Natural killer cell treated with Interleukin-12 subunit alpha and Interleukin-12 subunit beta and Interleukin-15 and Interleukin-18, amount 100 ng/mL, for 72 hours (primary cell): ENCODE data around the gene GALE. TPM values are rescaled to one million over a fixed set of nuclear protein-coding genes. Genes with fewer than 3 reads are reported as not detected.

Source experiments
- ATAC-seq, 2 donors: fragments of 150-1000 bp; cut with Tn5 transposase in 1 of 2; sonication (Bioruptor Pico), chemical (Tn5 transposase) in 1 of 2; 2 replicates each; pipeline ENCODE4 v1.10.0; 2021
- DNase-seq: peaks from one replicate; pipeline ENCODE4 v3.0.0; 2022; ENCODE audit warnings: low spot score
- H3K27ac Mint-ChIP-seq, 2 donors: 1 replicate in 1 of 2; 2 replicates in 1 of 2; pipeline ENCODE4 v1.8.0; 2022; ENCODE audit warnings: mixed read lengths in 2 of 2, mild to moderate bottlenecking in 1 of 2, moderate library complexity in 1 of 2
- H3K27me3 Mint-ChIP-seq, 2 donors: 1 replicate in 1 of 2; 2 replicates in 1 of 2; pipeline ENCODE4 v1.8.0; 2022; ENCODE audit warnings: mixed read lengths in 2 of 2
- H3K36me3 Mint-ChIP-seq: one replicate; pipeline ENCODE4 v1.8.0; 2022; ENCODE audit warnings: mixed read lengths
- H3K4me1 Mint-ChIP-seq, 2 donors: 1 replicate in 1 of 2; 2 replicates in 1 of 2; pipeline ENCODE4 v1.8.0; 2022; ENCODE audit warnings: low read depth in 2 of 2, mixed read lengths in 2 of 2, mild to moderate bottlenecking in 1 of 2
- H3K4me3 Mint-ChIP-seq: one replicate; pipeline ENCODE4 v1.8.0; 2022; ENCODE audit warnings: mixed read lengths
- H3K9me3 Mint-ChIP-seq: 2 replicates; pipeline ENCODE4 v1.8.0; 2022; ENCODE audit warnings: mixed read lengths
- total RNA-seq, 2 donors: library from RNA; stranded (reverse); gene quantifications; one replicate each; pipeline ENCODE4 v1.2.3, GENCODE V29; 2022

GALE gene
- total RNA-seq, 2 donors from 2014 or later, result 54.3 to 68.1 TPM

- Mint-ChIP-seq H3K27me3 (no peaks in the 10 kb centered on the region), H3K4me1 (peaks cover 8 to 14% of the 10 kb centered on the region in 2 donors), H3K27ac (no peak overlapping the region), H3K4me3 (no peak overlapping the region), H3K36me3 (no peaks in the 10 kb centered on the region), H3K9me3 (no peaks in the 10 kb centered on the region)
- DNase-seq, result no peak
- no peak for ATAC-seq
Measured at GRCh38 chr1:23774174-23774880, 26.2 kb downstream of the GALE start.

- ATAC-seq, result no peak
- Mint-ChIP-seq H3K4me1 (peaks cover 4 to 7% of the 10 kb centered on the region in 2 donors), H3K27ac (no peak overlapping the region), H3K4me3 (no peak overlapping the region), H3K27me3 (no peaks in the 10 kb centered on the region), H3K36me3 (no peaks in the 10 kb centered on the region), H3K9me3 (no peaks in the 10 kb centered on the region)
- DNase-seq, result no peak
Measured at GRCh38 chr1:23772854-23773242, 27.7 kb downstream of the GALE start.

GRCh38 chr1:23772049-23772853 is 28.3 kb downstream of the GALE start:
- Mint-ChIP-seq H3K4me3 (no peak overlapping the region), H3K4me1 (peaks cover 4 to 7% of the 10 kb centered on the region in 2 donors), H3K27me3 (no peaks in the 10 kb centered on the region), H3K9me3 (no peaks in the 10 kb centered on the region), H3K27ac (no peak overlapping the region), H3K36me3 (no peaks in the 10 kb centered on the region)
- ATAC-seq (peak; percentile 88 to 93), DNase-seq (peak; percentile 88)

GRCh38 chr1:23768733-23769132 is 31.8 kb downstream of the GALE start:
- H3K4me3 Mint-ChIP-seq, result no peak overlapping the region
- ATAC-seq (no peak), DNase-seq (no peak)
- H3K4me1 Mint-ChIP-seq, result no peaks in the 10 kb centered on the region
- H3K9me3 Mint-ChIP-seq, result no peaks in the 10 kb centered on the region
- H3K27me3 Mint-ChIP-seq, result no peaks in the 10 kb centered on the region
- H3K36me3 Mint-ChIP-seq, result no peaks in the 10 kb centered on the region
- H3K27ac Mint-ChIP-seq, result no peak overlapping the region

GRCh38 chr1:23763041-23763577 is 37.4 kb downstream of the GALE start:
- H3K4me1 Mint-ChIP-seq, result peaks cover 0 to 3% of the 10 kb centered on the region in 2 donors
- no peaks in the 10 kb centered on the region for H3K9me3 Mint-ChIP-seq
- H3K4me3 Mint-ChIP-seq, result no peak overlapping the region
- no peak overlapping the region for H3K27ac Mint-ChIP-seq
- ATAC-seq (no peak), DNase-seq (no peak)
- peaks cover 5% of the 10 kb centered on the region for H3K36me3 Mint-ChIP-seq
- no peaks in the 10 kb centered on the region for H3K27me3 Mint-ChIP-seq

- ATAC-seq (no peak), DNase-seq (no peak)
- Mint-ChIP-seq H3K27me3 (no peaks in the 10 kb centered on the region), H3K9me3 (no peaks in the 10 kb centered on the region), H3K27ac (no peak overlapping the region), H3K4me3 (no peak overlapping the region), H3K36me3 (peaks cover 17% of the 10 kb centered on the region), H3K4me1 (peaks cover 0 to 3% of the 10 kb centered on the region in 2 donors)
Measured at GRCh38 chr1:23759277-23759676, 41.3 kb downstream of the GALE start.

GRCh38 chr1:23757812-23758211 is 42.7 kb downstream of the GALE start:
- Mint-ChIP-seq H3K4me1 (peaks cover 0 to 3% of the 10 kb centered on the region in 2 donors), H3K27ac (no peak overlapping the region), H3K4me3 (no peak overlapping the region), H3K27me3 (no peaks in the 10 kb centered on the region), H3K9me3 (no peaks in the 10 kb centered on the region), H3K36me3 (peaks cover 29% of the 10 kb centered on the region)
- ATAC-seq, result no peak
- no peak for DNase-seq

GRCh38 chr1:23756676-23757075 is 43.9 kb downstream of the GALE start:
- H3K4me1 Mint-ChIP-seq, result peaks cover 0 to 3% of the 10 kb centered on the region in 2 donors
- no peaks in the 10 kb centered on the region for H3K27me3 Mint-ChIP-seq
- peaks cover 31% of the 10 kb centered on the region for H3K36me3 Mint-ChIP-seq
- ATAC-seq (no peak), DNase-seq (no peak)
- H3K27ac Mint-ChIP-seq, result no peak overlapping the region
- H3K4me3 Mint-ChIP-seq, result no peak overlapping the region
- no peaks in the 10 kb centered on the region for H3K9me3 Mint-ChIP-seq

GRCh38 chr1:23752909-23753308 is 47.6 kb downstream of the GALE start:
- Mint-ChIP-seq H3K27me3 (no peaks in the 10 kb centered on the region), H3K9me3 (no peaks in the 10 kb centered on the region), H3K27ac (no peak overlapping the region), H3K4me3 (no peak overlapping the region), H3K36me3 (peaks cover 38% of the 10 kb centered on the region), H3K4me1 (peaks cover 20 to 24% of the 10 kb centered on the region in 2 donors)
- ATAC-seq (no peak), DNase-seq (no peak)

- Mint-ChIP-seq H3K27ac (no peak overlapping the region), H3K36me3 (peaks cover 43% of the 10 kb centered on the region), H3K27me3 (no peaks in the 10 kb centered on the region), H3K4me1 (peaks cover 31 to 35% of the 10 kb centered on the region in 2 donors), H3K9me3 (no peaks in the 10 kb centered on the region), H3K4me3 (no peak overlapping the region)
- DNase-seq, result no peak
- ATAC-seq, result no peak
Measured at GRCh38 chr1:23751815-23752200, 48.7 kb downstream of the GALE start.

GRCh38 chr1:23751050-23751814 is 49.3 kb downstream of the GALE start:
- no peak for ATAC-seq
- H3K27me3 Mint-ChIP-seq, result no peaks in the 10 kb centered on the region
- H3K4me1 Mint-ChIP-seq, result peaks cover 33 to 38% of the 10 kb centered on the region in 2 donors
- H3K4me3 Mint-ChIP-seq, result no peak overlapping the region
- DNase-seq, result no peak
- no peak overlapping the region for H3K27ac Mint-ChIP-seq
- peaks cover 46% of the 10 kb centered on the region for H3K36me3 Mint-ChIP-seq
- no peaks in the 10 kb centered on the region for H3K9me3 Mint-ChIP-seq

- Mint-ChIP-seq H3K4me3 (peak overlapping the region; percentile 26), H3K9me3 (no peaks in the 10 kb centered on the region), H3K4me1 (peaks cover 48 to 55% of the 10 kb centered on the region in 2 donors), H3K36me3 (peaks cover 27% of the 10 kb centered on the region), H3K27ac (peak overlapping the region; percentile 33 to 77), H3K27me3 (no peaks in the 10 kb centered on the region)
- DNase-seq, result no peak
- ATAC-seq, result no peak
Measured at GRCh38 chr1:23748016-23748415, 52.5 kb downstream of the GALE start.
